Endothelial cell of umbilical vein (primary cell): ENCODE measurements around the gene ASB13. TPM values are rescaled to one million over a fixed set of nuclear protein-coding genes. Genes with fewer than 3 reads are reported as not detected.

Experiments
- BruUV-seq: library from RNA; stranded (reverse); fragments of 400-500 nt; replicated peaks from 2 replicates; lab custom pipeline; 2021; lab: Mats Ljungman, UMichigan
- CTCF ChIA-PET: fragments of 300-600, 350-600 bp; sonication (Branson Sonifier 250); formaldehyde crosslinking; loops from one replicate; lab custom pipeline; 2021; ENCODE audit warnings: antibody characterized with exemption, inconsistent platforms; lab: Charles Lee
- POLR2A ChIA-PET: fragments of 300-600, 350-600 bp; sonication (Branson Sonifier 250); formaldehyde crosslinking; loops from one replicate; lab custom pipeline; 2021; ENCODE audit warnings: antibody characterized with exemption, inconsistent platforms; lab: Charles Lee
- DNase-seq: peaks from one replicate; pipeline ENCODE4 v3.0.0-alpha.2; 2011; ENCODE audit warnings: low read depth, low spot score
- FAIRE-seq: peaks from 2 replicates; lab custom pipeline; 2011; peaks lifted over from hg19 to GRCh38; lab: Jason Lieb, UNC
- H2AFZ ChIP-seq: 2 replicates; pipeline ENCODE4 v1.6.0; 2012; ENCODE audit warnings: low read depth, low read length, control low read depth, inconsistent platforms
- H3K27ac ChIP-seq: 2 replicates; pipeline ENCODE4 v1.5.1; 2011; ENCODE audit warnings: low read depth, mild to moderate bottlenecking, control low read depth, low read length, moderate library complexity; ENCODE audit not compliant: insufficient read depth
- H3K27me3 ChIP-seq, 2 experiments: 2 replicates each; pipeline versions ENCODE4 v1.6.0 to v1.6.1; 2011; ENCODE audit warnings: low read length in 2 of 2, mixed read lengths in 1 of 2; ENCODE audit not compliant: control insufficient read depth in 2 of 2, insufficient read depth in 2 of 2
- H3K36me3 ChIP-seq, 2 experiments: 2 replicates in 1 of 2; 3 replicates in 1 of 2; pipeline ENCODE4 v1.5.1; 2011; ENCODE audit warnings: low read length in 2 of 2, mild to moderate bottlenecking in 1 of 2, moderate library complexity in 1 of 2; ENCODE audit not compliant: control insufficient read depth in 2 of 2, insufficient read depth in 2 of 2; ENCODE audit errors: extremely low read depth in 1 of 2
- H3K4me1 ChIP-seq: 3 replicates; pipeline ENCODE4 v1.5.1; 2011; ENCODE audit warnings: mild to moderate bottlenecking, low read length; ENCODE audit not compliant: control insufficient read depth, insufficient read depth; ENCODE audit errors: extremely low read depth
- H3K4me2 ChIP-seq: 2 replicates; pipeline ENCODE4 v1.6.1; 2011; ENCODE audit warnings: low read length, control low read depth, mixed read lengths; ENCODE audit not compliant: insufficient read depth
- H3K4me3 ChIP-seq, 3 experiments: fragments of 200-600 bp in 1 of 3; sonication (generic), shearing (Covaris generic) in 1 of 3; replicated peaks in 1 of 3; 2 replicates each; pipeline ENCODE4 v1.5.1; 2011 to 2016; ENCODE audit warnings: control low read depth in 3 of 3, low read length in 3 of 3, mild to moderate bottlenecking in 2 of 3, inconsistent platforms in 1 of 3, low read depth in 1 of 3, moderate library complexity in 1 of 3; ENCODE audit not compliant: insufficient read depth in 1 of 3
- H3K79me2 ChIP-seq: 2 replicates; pipeline ENCODE4 v1.6.0; 2012; ENCODE audit warnings: low read length, inconsistent platforms; ENCODE audit not compliant: control insufficient read depth, insufficient read depth
- H3K9ac ChIP-seq: replicated peaks from 2 replicates; pipeline ENCODE3; 2011; ENCODE audit warnings: low read length, control low read depth; ENCODE audit not compliant: insufficient read depth; ENCODE audit errors: extremely low read depth
- H3K9me1 ChIP-seq: replicated peaks from 3 replicates; pipeline ENCODE4 v1.6.0; 2011; ENCODE audit warnings: mild to moderate bottlenecking, low read length; ENCODE audit not compliant: control insufficient read depth, insufficient read depth; ENCODE audit errors: extremely low read depth
- H3K9me3 ChIP-seq: replicated peaks from 2 replicates; pipeline ENCODE4 v1.5.1; 2012; ENCODE audit warnings: low read length, inconsistent platforms; ENCODE audit not compliant: control insufficient read depth, insufficient read depth
- H4K20me1 ChIP-seq: replicated peaks from 2 replicates; pipeline ENCODE3; 2011; ENCODE audit warnings: mild to moderate bottlenecking, low read length; ENCODE audit not compliant: control insufficient read depth, insufficient read depth; ENCODE audit errors: extremely low read depth
- EZH2 ChIP-seq: IDR thresholded peaks from 2 replicates; pipeline ENCODE4 v1.6.1; 2012; ENCODE audit warnings: borderline replicate concordance, low read depth, mild to moderate bottlenecking, moderate library complexity, low read length, inconsistent platforms; ENCODE audit not compliant: severe bottlenecking
- FOS ChIP-seq: IDR thresholded peaks from 2 replicates; pipeline ENCODE4 v1.6.1; 2011; ENCODE audit warnings: mild to moderate bottlenecking, low read length, moderate library complexity, borderline replicate concordance; ENCODE audit not compliant: insufficient read depth
- GATA2 ChIP-seq: IDR thresholded peaks from 2 replicates; pipeline ENCODE4 v1.7.0; 2011; ENCODE audit warnings: low read depth, mild to moderate bottlenecking, moderate library complexity, mixed read lengths, low read length; ENCODE audit not compliant: insufficient read length, insufficient read depth
- JUN ChIP-seq: IDR thresholded peaks from 2 replicates; pipeline ENCODE4 v1.6.1; 2011; ENCODE audit warnings: borderline replicate concordance, low read depth; ENCODE audit not compliant: insufficient read length, insufficient read depth
- MYC ChIP-seq: IDR thresholded peaks from one replicate; pipeline ENCODE4 v1.6.1; 2011; ENCODE audit warnings: mild to moderate bottlenecking, low read depth, low read length
- POLR2A ChIP-seq: IDR thresholded peaks from 2 replicates; pipeline ENCODE4 v1.6.1; 2012; ENCODE audit warnings: low read depth, mild to moderate bottlenecking, control low read depth, low read length
- POLR2AphosphoS5 ChIP-seq: IDR thresholded peaks from 2 replicates; pipeline ENCODE4 v1.6.1; 2012; ENCODE audit warnings: low read depth, mild to moderate bottlenecking, control low read depth, low read length, moderate library complexity; ENCODE audit not compliant: insufficient read depth
- dilution Hi-C: fragments of 300-500 bp; cut with MboI; formaldehyde crosslinking; loops from one replicate; pipeline ENCODE4 v1.15.0; 2019; ENCODE audit warnings: low sequenced_read_pairs; ENCODE audit not compliant: extremely low pct_ligation_motif_present
- intact Hi-C: fragments of 100-400 bp; cut with micrococcal nuclease; formaldehyde crosslinking; loops from one replicate; pipeline ENCODE4 v1.10.0; 2022
- polyA plus RNA-seq, 4 experiments: library from polyadenylated mRNA; depleted of rRNA in 3 of 4; stranded (reverse) in 3 of 4; unstranded in 1 of 4; fragments of >200 nt; gene quantifications; 2 replicates each; pipeline versions ENCODE4 v1.2.1 to v1.2.3, GENCODE V29; 2011 to 2012; ENCODE audit warnings: missing spikeins in 1 of 4
- total RNA-seq: library from RNA; stranded (reverse); gene quantifications from 2 replicates; pipeline ENCODE4 v1.2.3, GENCODE V29; 2021
- TF ChIP-seq, protein P1 (sequence below), 2 donors: IDR thresholded peaks; 1 replicate in 1 of 2; 2 replicates in 1 of 2; pipeline ENCODE4 v1.5.1; 2011; ENCODE audit warnings: low read length in 2 of 2, mild to moderate bottlenecking in 2 of 2, moderate library complexity in 2 of 2, control low read depth in 1 of 2, inconsistent platforms in 1 of 2, low read depth in 1 of 2; ENCODE audit not compliant: insufficient read depth in 1 of 2; ENCODE audit errors: extremely low read depth in 1 of 2

ASB13 gene
- total and polyA plus RNA-seq, 2 donors (not counting 3 experiments of a cell fraction or from before 2014, with no cell fraction given), result 6.3 to 7.3 TPM

- no peaks in the 10 kb centered on the region for H4K20me1 ChIP-seq
- intact Hi-C loops, result no loop called here
- no peaks in the 10 kb centered on the region for H3K36me3 ChIP-seq
- FAIRE-seq (no peak), DNase-seq (no peak)
- no peaks in the 10 kb centered on the region for H3K79me2 ChIP-seq
- ChIA-PET POLR2A (no interaction called here), CTCF (no interaction called here)
- no peaks in the 10 kb centered on the region for H3K27me3 ChIP-seq
- no peak overlapping the region for H3K9ac ChIP-seq
- H3K4me2 ChIP-seq, result no peak overlapping the region
- no peaks in the 10 kb centered on the region for H3K9me1 ChIP-seq
- H3K4me3 ChIP-seq, result no peak overlapping the region
- TF ChIP-seq MYC, result no peak
- TF ChIP-seq JUN, result no peak
- TF ChIP-seq, protein P1, sequence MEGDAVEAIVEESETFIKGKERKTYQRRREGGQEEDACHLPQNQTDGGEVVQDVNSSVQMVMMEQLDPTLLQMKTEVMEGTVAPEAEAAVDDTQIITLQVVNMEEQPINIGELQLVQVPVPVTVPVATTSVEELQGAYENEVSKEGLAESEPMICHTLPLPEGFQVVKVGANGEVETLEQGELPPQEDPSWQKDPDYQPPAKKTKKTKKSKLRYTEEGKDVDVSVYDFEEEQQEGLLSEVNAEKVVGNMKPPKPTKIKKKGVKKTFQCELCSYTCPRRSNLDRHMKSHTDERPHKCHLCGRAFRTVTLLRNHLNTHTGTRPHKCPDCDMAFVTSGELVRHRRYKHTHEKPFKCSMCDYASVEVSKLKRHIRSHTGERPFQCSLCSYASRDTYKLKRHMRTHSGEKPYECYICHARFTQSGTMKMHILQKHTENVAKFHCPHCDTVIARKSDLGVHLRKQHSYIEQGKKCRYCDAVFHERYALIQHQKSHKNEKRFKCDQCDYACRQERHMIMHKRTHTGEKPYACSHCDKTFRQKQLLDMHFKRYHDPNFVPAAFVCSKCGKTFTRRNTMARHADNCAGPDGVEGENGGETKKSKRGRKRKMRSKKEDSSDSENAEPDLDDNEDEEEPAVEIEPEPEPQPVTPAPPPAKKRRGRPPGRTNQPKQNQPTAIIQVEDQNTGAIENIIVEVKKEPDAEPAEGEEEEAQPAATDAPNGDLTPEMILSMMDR (IDR thresholded peaks at IDR 0.05; ENCODE audit: extremely low read depth in 1 of 2, insufficient read depth in 1 of 2, low read depth in 1 of 2, low read length in 2 of 2), result no peak
- TF ChIP-seq FOS, result no peak
- no peak for TF ChIP-seq EZH2
- TF ChIP-seq POLR2A, result no peak
- TF ChIP-seq POLR2AphosphoS5, result no peak
- no peak for TF ChIP-seq GATA2
- H2AFZ ChIP-seq, result no peak overlapping the region
- no TSS peak for BruUV-seq
- H3K9me3 ChIP-seq, result no peaks in the 10 kb centered on the region
- H3K4me1 ChIP-seq, result no peaks in the 10 kb centered on the region
- dilution Hi-C loops, result no loop called here
- H3K27ac ChIP-seq, result no peak overlapping the region
Observed at GRCh38 chr10:5656737-5657579, 9.4 kb downstream of the ASB13 start.
